NCI-H2107 (cell line): ENCODE results near the gene COG8.
A peak's percentile ranks its signal among the peaks of the same experiment; 100 is the strongest.

Experiments
- DNase-seq: peaks from one replicate; lab custom pipeline; 2025; lab: John Stamatoyannopoulos, UW

COG8 gene

DNA sequence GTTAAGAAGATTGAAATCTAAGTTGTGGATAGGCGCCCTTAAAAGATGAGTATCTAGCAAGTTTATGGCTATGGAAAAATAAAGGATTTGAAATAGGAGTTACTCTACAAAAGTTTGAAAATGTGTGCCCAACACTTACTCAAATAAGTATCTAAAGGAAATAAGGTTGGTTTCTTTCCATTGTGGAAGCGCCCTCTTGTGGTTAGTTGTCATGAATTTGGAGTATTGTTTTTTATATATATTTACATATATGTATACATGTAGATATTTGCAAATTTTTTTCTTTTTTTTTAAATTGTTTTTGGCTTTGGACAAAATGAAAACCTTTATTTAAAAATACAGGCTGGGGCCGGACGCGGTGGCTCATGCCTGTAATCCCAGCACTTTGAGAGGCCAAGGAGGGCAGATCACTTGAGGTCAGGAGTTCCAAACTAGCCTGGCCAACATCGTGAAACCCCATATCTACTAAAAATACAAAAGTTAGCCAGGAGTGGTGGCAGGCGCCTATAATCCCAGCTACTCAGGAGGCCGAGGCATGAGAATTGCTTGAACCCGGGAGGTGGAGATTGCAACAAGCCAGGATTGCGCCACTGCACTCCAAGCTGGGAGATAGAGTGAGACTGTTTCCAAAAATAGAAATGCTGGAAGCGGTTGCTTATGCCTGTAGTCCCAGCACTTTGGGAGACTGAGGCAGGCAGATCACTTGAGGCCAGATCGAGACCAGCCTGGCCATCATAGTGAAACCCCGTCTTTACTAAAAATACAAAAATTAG lies 52.2 kb downstream of the COG8 start:
- peak; percentile 25 for DNase-seq

DNA sequence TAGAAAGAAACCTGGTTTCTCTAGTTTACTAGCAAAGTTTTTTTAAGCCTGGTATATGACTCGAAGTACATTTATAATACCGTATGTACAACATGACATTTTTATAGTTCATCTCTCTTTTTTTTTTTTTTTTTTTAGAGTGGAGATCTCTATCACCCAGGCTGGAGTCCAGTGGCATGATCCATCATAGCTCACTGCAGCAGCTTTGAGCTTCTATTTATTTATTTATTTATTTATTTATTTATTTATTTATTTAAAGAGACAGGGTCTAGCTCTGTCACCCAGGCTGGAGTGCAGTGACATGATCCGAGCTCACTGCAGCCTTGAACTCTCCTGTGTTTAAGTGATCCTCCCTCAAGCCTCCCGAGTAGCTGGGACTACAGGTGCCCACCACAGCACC lies 54.1 kb downstream of the COG8 start:
- DNase-seq = no peak

DNA sequence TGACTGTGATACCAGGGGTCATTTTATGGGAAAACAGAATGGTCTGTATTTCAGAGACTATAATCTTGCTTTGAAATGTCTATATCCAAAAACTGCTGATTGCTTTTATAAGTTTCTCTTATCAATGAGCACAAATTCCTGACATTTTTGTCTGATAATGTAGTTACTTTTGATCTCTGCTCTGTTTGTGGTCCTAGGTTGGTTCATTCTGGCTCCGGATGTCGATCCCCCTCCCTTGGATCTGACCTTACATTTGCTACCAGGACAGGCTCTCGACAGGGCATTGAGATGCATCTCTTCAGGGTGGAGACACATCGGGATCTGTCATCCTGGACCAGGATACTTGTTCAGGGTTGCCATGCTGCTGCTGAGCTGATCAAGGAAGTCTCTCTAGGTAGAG lies 55.5 kb downstream of the COG8 start:
- no peak for DNase-seq

DNA sequence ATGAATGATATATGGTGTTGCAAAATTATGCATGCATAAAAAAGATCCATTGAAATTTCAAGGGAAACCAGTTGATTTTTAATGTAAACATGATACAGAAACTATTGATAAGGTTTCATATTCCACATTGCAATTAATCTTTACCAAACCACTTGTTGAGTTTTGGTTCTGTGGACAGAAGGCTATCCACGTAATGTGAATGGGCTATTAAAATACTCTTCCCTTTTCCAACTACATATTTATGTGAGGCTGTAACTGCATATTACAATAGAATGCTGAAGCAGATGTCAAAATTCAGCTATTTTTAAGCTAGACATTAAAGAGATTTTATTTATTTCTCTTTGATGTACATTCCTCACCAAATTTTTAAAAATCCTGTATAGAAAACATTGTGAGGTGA lies 62.0 kb downstream of the COG8 start:
- DNase-seq = no peak
